Measurements from ENCODE around the gene STAC3.

STAC3 gene

GRCh38 chr12:57235728-57236131 lies 15.3 kb downstream of the STAC3 start:
- no peak for DNase-seq

- no peak for DNase-seq
These were observed 15.8 kb downstream of the STAC3 start for GRCh38 chr12:57235017-57235727.

- DNase-seq: no peak
These were observed 16.4 kb downstream of the STAC3 start for GRCh38 chr12:57234571-57235016.

GRCh38 chr12:57234233-57234570 lies 16.8 kb downstream of the STAC3 start:
- DNase-seq: no peak

- no peak for DNase-seq
These were observed 17.4 kb downstream of the STAC3 start for GRCh38 chr12:57233357-57234232.

- DNase-seq: no peak
These were observed 18.7 kb downstream of the STAC3 start for GRCh38 chr12:57232156-57232756.

GRCh38 chr12:57231276-57232021 lies 19.5 kb downstream of the STAC3 start:
- DNase-seq: no peak

- DNase-seq: no peak
These were observed 20.4 kb downstream of the STAC3 start for GRCh38 chr12:57230381-57231155.

GRCh38 chr12:57229634-57230380 lies 21.2 kb downstream of the STAC3 start, which contains the start of gene SHMT2:
SHMT2 (plus strand) TSS chr12:57229711; CDS start chr12:57229779, 68 bp downstream.
- peak; percentile 99 for DNase-seq

- DNase-seq: no peak
These were observed 21.8 kb downstream of the STAC3 start for GRCh38 chr12:57229046-57229633.

GRCh38 chr12:57227315-57228115 lies 23.5 kb downstream of the STAC3 start:
- DNase-seq: peak; percentile 70

GRCh38 chr12:57226588-57227314 lies 24.2 kb downstream of the STAC3 start:
- no peak for DNase-seq

- DNase-seq: no peak
These were observed 25.2 kb downstream of the STAC3 start for GRCh38 chr12:57225680-57226210.

GRCh38 chr12:57224973-57225679 lies 25.9 kb downstream of the STAC3 start:
- DNase-seq: peak; percentile 67

- no peak for DNase-seq
These were observed 26.6 kb downstream of the STAC3 start for GRCh38 chr12:57224278-57224972.

- no peak for DNase-seq
These were observed 27.5 kb downstream of the STAC3 start for GRCh38 chr12:57223191-57224165.
